H1 (cell line): Measurements from ENCODE around the gene RFX3. TPM values are rescaled to one million over a fixed set of nuclear protein-coding genes. Genes with fewer than 3 reads are reported as not detected.

Source experiments
- BACH1 ChIP-seq: IDR thresholded peaks from 2 replicates; pipeline ENCODE4 v1.6.1; 2012; ENCODE audit warnings: low read length, improper control_type of control experiment
- CHD7 ChIP-seq: fragments of 300-600 bp; sonication (generic); IDR thresholded peaks from 2 replicates; pipeline ENCODE4 v1.7.1; 2012; ENCODE audit warnings: low read length, moderate library complexity, mild to moderate bottlenecking, inconsistent platforms; ENCODE audit not compliant: insufficient replicate concordance
- JUND ChIP-seq: IDR thresholded peaks from 2 replicates; pipeline ENCODE4 v1.6.1; 2011; ENCODE audit warnings: mild to moderate bottlenecking, improper control_type of control experiment, low read length
- polyA plus RNA-seq, 7 experiments: library from polyadenylated mRNA; depleted of rRNA in 3 of 7; stranded (reverse) in 5 of 7; unstranded in 2 of 7; fragments of >200 nt in 5 of 7; fragments of 200-250 nt in 2 of 7; gene quantifications; 1 replicate in 5 of 7; 2 replicates in 1 of 7; 4 replicates in 1 of 7; pipeline versions ENCODE4 v1.2.1 to v1.2.3, GENCODE V29; 2011 to 2013; ENCODE audit warnings: missing spikeins in 2 of 7, mixed read lengths in 2 of 7
- total RNA-seq: library from RNA; stranded (reverse); fragmentation: NEBNext Ultra II Directional; extraction: Animal tissue kit (Norgen Biotek cat#: 25700); gene quantifications from 2 replicates; pipeline ENCODE4 v1.2.1, GENCODE V29; 2021

Gene RFX3
- total and polyA plus RNA-seq, 2 of the 8 experiments (the other 6 are each of a cell fraction or from before 2014, with no cell fraction given), result 4.9 to 22.6 TPM

DNA sequence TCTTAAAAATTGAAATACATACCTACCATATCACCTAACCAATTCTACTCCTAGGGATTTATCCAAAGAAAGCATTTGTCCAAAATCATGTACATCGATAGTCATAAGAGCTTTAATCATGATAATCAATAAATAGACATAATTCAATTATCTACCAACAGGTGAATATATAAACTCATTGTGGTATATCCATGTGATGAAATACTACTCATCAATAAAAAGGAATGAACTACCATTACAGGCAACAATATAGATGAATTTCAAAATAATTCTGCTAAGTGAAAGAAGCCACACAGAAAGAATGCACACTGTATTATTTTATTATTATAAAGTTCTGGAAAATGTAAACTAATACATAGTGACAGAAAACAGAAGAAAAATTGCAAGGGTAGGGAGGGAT, 81.8 kb downstream of the RFX3 start (continued):
- no peak for TF ChIP-seq CHD7
- TF ChIP-seq JUND, result no peak
- TF ChIP-seq BACH1, result no peak
- TF ChIP-seq, all 59 proteins: peak for 0
